Mucosa of descending colon (tissue), 3 donors: ENCODE data around the gene ADAMTS8. TPM values are rescaled to one million over a fixed set of nuclear protein-coding genes. Genes with fewer than 3 reads are reported as not detected.

Experiments used
- ATAC-seq: fragments of 200-7000 bp; cut with Tn5 transposase; one replicate; pipeline ENCODE4 v1.9.1; 2020; ENCODE audit warnings: mild to moderate bottlenecking, moderate library complexity
- DNase-seq, 3 donors: peaks; one replicate each; pipeline ENCODE4 v3.0.0-alpha.2; 2020
- H3K36me3 ChIP-seq: fragments of 200-600 bp; one replicate; pipeline ENCODE4 v1.8.0; 2021; ENCODE audit warnings: low read depth, mild to moderate bottlenecking
- H3K4me1 ChIP-seq: fragments of 200-600 bp; one replicate; pipeline ENCODE4 v1.8.0; 2021; ENCODE audit warnings: low read depth, mild to moderate bottlenecking
- H3K4me3 ChIP-seq: fragments of 200-600 bp; one replicate; pipeline ENCODE4 v1.8.0; 2021; ENCODE audit warnings: mild to moderate bottlenecking
- H3K9me3 ChIP-seq: fragments of 200-600 bp; one replicate; pipeline ENCODE4 v1.8.0; 2021; ENCODE audit warnings: mild to moderate bottlenecking
- CTCF ChIP-seq: fragments of 200-600 bp; IDR thresholded peaks from one replicate; pipeline ENCODE4 v1.8.0; 2022; ENCODE audit warnings: antibody characterized with exemption, mild to moderate bottlenecking
- intact Hi-C, 2 donors: fragments of 100-400 bp; cut with DNase I in 1 of 2; cut with micrococcal nuclease in 1 of 2; formaldehyde crosslinking; loops; one replicate each; pipeline versions ENCODE4 v1.11.0 to v1.11.1; 2022; cut with DNase I, micrococcal nuclease
- total RNA-seq, 3 donors: library from RNA; stranded (reverse); fragmentation: NEBNext Ultra II Directional in 2 of 3; extraction: Animal tissue kit (Norgen Biotek cat#: 25700) in 2 of 3; gene quantifications; one replicate each; pipeline versions ENCODE4 v1.2.1 to v1.2.4, GENCODE V29; 2021 to 2023
- donor health status: DM: no; HTN: no; CAD: no; lungs with moderate emphysema.
- donor health status: DM: no; HTN: no; CAD: no.
- donor health status: DM: no; HTN: yes; CAD: no.

ADAMTS8 gene
- total RNA-seq, 3 donors from 2014 or later, result 0.38 to 10.5 (median 2.6) TPM

- H3K4me3 ChIP-seq, result no peak overlapping the region
- ATAC-seq, result no peak
- intact Hi-C loops, result no loop called here
Measured at GRCh38 chr11:130474637-130475400, 46.4 kb upstream of the ADAMTS8 start.

GRCh38 chr11:130473795-130474377 is 45.5 kb upstream of the ADAMTS8 start:
- no peak for ATAC-seq

More at GRCh38 chr11:130474637-130475400, 46.4 kb upstream of the ADAMTS8 start:
- H3K36me3 ChIP-seq, result no peaks in the 10 kb centered on the region
- DNase-seq, result no peak
- no peak for TF ChIP-seq CTCF
- no peaks in the 10 kb centered on the region for H3K9me3 ChIP-seq
- no peaks in the 10 kb centered on the region for H3K4me1 ChIP-seq

GRCh38 chr11:130473056-130473794 is 44.8 kb upstream of the ADAMTS8 start:
- H3K36me3 ChIP-seq, result no peaks in the 10 kb centered on the region
- TF ChIP-seq CTCF, result no peak
- intact Hi-C loops, result no loop called here
- no peaks in the 10 kb centered on the region for H3K9me3 ChIP-seq
- no peaks in the 10 kb centered on the region for H3K4me1 ChIP-seq
- H3K4me3 ChIP-seq, result no peak overlapping the region
- no peak for DNase-seq
- ATAC-seq, result no peak

More at GRCh38 chr11:130473795-130474377, 45.5 kb upstream of the ADAMTS8 start:
- no peaks in the 10 kb centered on the region for H3K36me3 ChIP-seq
- H3K4me3 ChIP-seq, result no peak overlapping the region
- intact Hi-C loops, result no loop called here
- DNase-seq, result no peak
- no peaks in the 10 kb centered on the region for H3K9me3 ChIP-seq
- no peak for TF ChIP-seq CTCF
- H3K4me1 ChIP-seq, result no peaks in the 10 kb centered on the region

GRCh38 chr11:130472434-130472961 is 44.1 kb upstream of the ADAMTS8 start:
- DNase-seq (no peak), ATAC-seq (no peak)
- no peak for TF ChIP-seq CTCF
- intact Hi-C loops, result no loop called here
- Histone ChIP-seq H3K4me1 (no peaks in the 10 kb centered on the region), H3K9me3 (no peaks in the 10 kb centered on the region), H3K36me3 (no peaks in the 10 kb centered on the region), H3K4me3 (no peak overlapping the region)

GRCh38 chr11:130471731-130472433 is 43.5 kb upstream of the ADAMTS8 start:
- ATAC-seq (no peak), DNase-seq (no peak)
- no peaks in the 10 kb centered on the region for H3K4me1 ChIP-seq
- no peak for TF ChIP-seq CTCF
- no peak overlapping the region for H3K4me3 ChIP-seq
- H3K36me3 ChIP-seq, result no peaks in the 10 kb centered on the region
- intact Hi-C loops, result no loop called here
- H3K9me3 ChIP-seq, result no peaks in the 10 kb centered on the region
